ENCODE measurements around the gene PIGBOS1.

DNA sequence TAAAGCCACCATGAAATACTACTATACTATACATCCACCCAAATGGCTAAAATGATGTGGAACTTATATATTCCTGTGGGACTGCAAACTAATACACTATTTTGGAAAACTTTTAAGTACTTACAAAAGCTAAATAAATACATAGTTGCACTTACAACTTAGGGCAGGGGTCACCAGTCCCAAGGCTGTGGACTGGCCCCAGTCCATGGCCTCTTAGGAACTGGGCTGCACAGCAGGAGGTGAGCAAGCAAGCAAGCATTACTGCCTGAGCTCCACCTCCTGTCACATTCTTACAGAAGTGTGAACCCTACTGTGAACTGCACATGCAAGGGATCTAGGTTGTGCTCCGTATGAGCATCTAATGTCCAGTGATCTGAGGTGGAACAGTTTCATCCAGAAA is 18.2 kb upstream of the PIGBOS1 start:
- TF ChIP-seq, protein P1, sequence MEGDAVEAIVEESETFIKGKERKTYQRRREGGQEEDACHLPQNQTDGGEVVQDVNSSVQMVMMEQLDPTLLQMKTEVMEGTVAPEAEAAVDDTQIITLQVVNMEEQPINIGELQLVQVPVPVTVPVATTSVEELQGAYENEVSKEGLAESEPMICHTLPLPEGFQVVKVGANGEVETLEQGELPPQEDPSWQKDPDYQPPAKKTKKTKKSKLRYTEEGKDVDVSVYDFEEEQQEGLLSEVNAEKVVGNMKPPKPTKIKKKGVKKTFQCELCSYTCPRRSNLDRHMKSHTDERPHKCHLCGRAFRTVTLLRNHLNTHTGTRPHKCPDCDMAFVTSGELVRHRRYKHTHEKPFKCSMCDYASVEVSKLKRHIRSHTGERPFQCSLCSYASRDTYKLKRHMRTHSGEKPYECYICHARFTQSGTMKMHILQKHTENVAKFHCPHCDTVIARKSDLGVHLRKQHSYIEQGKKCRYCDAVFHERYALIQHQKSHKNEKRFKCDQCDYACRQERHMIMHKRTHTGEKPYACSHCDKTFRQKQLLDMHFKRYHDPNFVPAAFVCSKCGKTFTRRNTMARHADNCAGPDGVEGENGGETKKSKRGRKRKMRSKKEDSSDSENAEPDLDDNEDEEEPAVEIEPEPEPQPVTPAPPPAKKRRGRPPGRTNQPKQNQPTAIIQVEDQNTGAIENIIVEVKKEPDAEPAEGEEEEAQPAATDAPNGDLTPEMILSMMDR (IDR thresholded peaks at IDR 0.05 in 8 of 11, conservative IDR thresholded peaks at IDR 0.05 in 3 of 11) = no peak
- TF ChIP-seq POLR2AphosphoS5 (IDR thresholded peaks at IDR 0.05) = no peak
